Neural progenitor cell (in vitro differentiated cells): ENCODE measurements around the gene GALNT7. TPM values are rescaled to one million over a fixed set of nuclear protein-coding genes. Genes with fewer than 3 reads are reported as not detected.

Source experiments
- DNase-seq: peaks from one replicate; pipeline ENCODE4 v3.0.0-alpha.2; 2016; ENCODE audit warnings: low spot score
- H2AFZ ChIP-seq: fragments of 200-600 bp; sonication (generic); replicated peaks from 2 replicates; pipeline ENCODE4 v1.6.1; 2016; ENCODE audit warnings: antibody characterized with exemption
- H3F3A ChIP-seq: fragments of 200-600 bp; sonication (generic); 2 replicates; pipeline ENCODE4 v1.6.1; 2016; ENCODE audit warnings: antibody characterized with exemption, low read depth
- H3K27ac ChIP-seq: fragments of 200-600 bp; sonication (generic); 2 replicates; pipeline ENCODE4 v1.5.1; 2016; ENCODE audit warnings: mild to moderate bottlenecking
- H3K27me3 ChIP-seq: fragments of 200-600 bp; sonication (generic); 2 replicates; pipeline ENCODE4 v1.6.1; 2016; ENCODE audit warnings: mild to moderate bottlenecking, moderate library complexity
- H3K36me3 ChIP-seq: fragments of 200-600 bp; sonication (generic); 2 replicates; pipeline ENCODE4 v1.5.1; 2016
- H3K4me1 ChIP-seq: fragments of 200-600 bp; sonication (generic); 2 replicates; pipeline ENCODE4 v1.6.1; 2016; ENCODE audit warnings: mixed run types
- H3K4me2 ChIP-seq: fragments of 200-600 bp; sonication (generic); 2 replicates; pipeline ENCODE4 v1.6.1; 2016
- H3K4me3 ChIP-seq: fragments of 200-600 bp; sonication (generic); 2 replicates; pipeline ENCODE4 v1.5.1; 2016
- H3K79me2 ChIP-seq: fragments of 200-600 bp; sonication (generic); 2 replicates; pipeline ENCODE4 v1.6.1; 2016; ENCODE audit warnings: low read depth
- H3K9ac ChIP-seq: fragments of 200-600 bp; sonication (generic); 2 replicates; pipeline ENCODE4 v1.6.1; 2016
- H3K9me3 ChIP-seq: fragments of 200-600 bp; sonication (generic); 2 replicates; pipeline ENCODE4 v1.5.1; 2016; ENCODE audit warnings: low read depth
- H4K20me1 ChIP-seq: fragments of 200-600 bp; sonication (generic); 2 replicates; pipeline ENCODE4 v1.6.1; 2016; ENCODE audit warnings: low read depth
- H3K27ac Mint-ChIP-seq: 3 replicates; pipeline ENCODE4 v1.8.0; 2021; ENCODE audit warnings: mixed read lengths
- H3K27me3 Mint-ChIP-seq: 2 replicates; pipeline ENCODE4 v1.8.0; 2022; ENCODE audit warnings: low read depth, mild to moderate bottlenecking, inconsistent platforms, moderate library complexity, mixed read lengths; ENCODE audit not compliant: insufficient read depth
- H3K36me3 Mint-ChIP-seq: 3 replicates; pipeline ENCODE4 v1.8.0; 2021; ENCODE audit warnings: mixed read lengths
- H3K4me1 Mint-ChIP-seq: 3 replicates; pipeline ENCODE4 v1.8.0; 2021; ENCODE audit warnings: mixed read lengths
- H3K4me3 Mint-ChIP-seq: 3 replicates; pipeline ENCODE4 v1.8.0; 2021; ENCODE audit warnings: mild to moderate bottlenecking, moderate library complexity, mixed read lengths
- H3K9me3 Mint-ChIP-seq: 3 replicates; pipeline ENCODE4 v1.8.0; 2020; ENCODE audit warnings: mixed read lengths
- CTCF ChIP-seq: fragments of 200-600 bp; sonication (generic); IDR thresholded peaks from 2 replicates; pipeline ENCODE4 v1.5.1; 2017; ENCODE audit warnings: antibody characterized with exemption, mild to moderate bottlenecking
- EZH2 ChIP-seq: fragments of 200-600 bp; sonication (generic); IDR thresholded peaks from 2 replicates; pipeline ENCODE4 v1.6.1; 2017; ENCODE audit warnings: antibody characterized with exemption, mild to moderate bottlenecking, moderate library complexity
- EZH2phosphoT487 ChIP-seq: fragments of 200-600 bp; sonication (generic); IDR thresholded peaks from 2 replicates; pipeline ENCODE4 v1.6.1; 2017; ENCODE audit warnings: antibody characterized with exemption
- total RNA-seq: library from RNA; depleted of rRNA; stranded (reverse); fragments of >200 nt; gene quantifications from 2 replicates; pipeline ENCODE4 v1.2.3, GENCODE V29; 2015; ENCODE audit warnings: low replicate concordance

GALNT7 gene
- total RNA-seq, 1 donor from 2014 or later, result 62.3 TPM

GRCh38 chr4:173274744-173275143, 106.1 kb downstream of the GALNT7 start:
- no peaks in the 10 kb centered on the region for H3K4me1 ChIP-seq
- H3K9me3 ChIP-seq, result no peaks in the 10 kb centered on the region
- Mint-ChIP-seq H3K4me3 (no peak overlapping the region), H3K9me3 (no peaks in the 10 kb centered on the region), H3K27ac (no peak overlapping the region), H3K36me3 (peaks cover 6% of the 10 kb centered on the region), H3K4me1 (no peaks in the 10 kb centered on the region), H3K27me3 (no peaks in the 10 kb centered on the region)
- H3K79me2 ChIP-seq, result peaks cover 52% of the 10 kb centered on the region
- no peak overlapping the region for H3K9ac ChIP-seq
- no peaks in the 10 kb centered on the region for H3K36me3 ChIP-seq
- H3K27me3 ChIP-seq, result no peaks in the 10 kb centered on the region
- H3K4me3 ChIP-seq, result no peak overlapping the region
- H3F3A ChIP-seq, result no peaks in the 10 kb centered on the region
- no peak for TF ChIP-seq EZH2
- TF ChIP-seq CTCF, result no peak
- no peak for TF ChIP-seq EZH2phosphoT487
- H4K20me1 ChIP-seq, result no peaks in the 10 kb centered on the region
- no peak for DNase-seq
- no peak overlapping the region for H3K4me2 ChIP-seq
- no peak overlapping the region for H3K27ac ChIP-seq
- no peak overlapping the region for H2AFZ ChIP-seq

DNA sequence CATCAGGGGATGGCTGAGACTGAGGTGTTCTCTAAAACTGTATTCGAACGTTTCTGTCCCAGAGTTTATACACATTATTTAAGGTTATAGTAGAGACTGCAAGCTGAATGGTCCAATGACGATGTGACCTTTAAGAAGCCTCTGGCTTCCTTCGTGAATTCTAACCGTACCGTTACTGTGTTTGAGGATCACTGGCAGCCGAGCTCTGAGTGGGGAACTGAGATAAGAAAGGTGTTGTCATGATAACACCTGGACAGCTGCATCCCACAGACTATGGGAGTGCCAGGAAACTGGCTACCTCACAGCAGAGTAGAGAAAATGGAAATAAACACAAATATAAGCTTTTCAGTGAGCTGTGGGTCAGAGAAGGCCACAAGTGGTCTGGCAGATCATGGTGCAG, 106.5 kb downstream of the GALNT7 start:
- H3K4me3 Mint-ChIP-seq, result no peak overlapping the region
- H3K36me3 Mint-ChIP-seq, result peaks cover 8% of the 10 kb centered on the region
- Histone ChIP-seq H3K9me3 (no peaks in the 10 kb centered on the region), H3F3A (no peaks in the 10 kb centered on the region), H3K9ac (no peak overlapping the region), H2AFZ (no peak overlapping the region), H3K36me3 (no peaks in the 10 kb centered on the region), H3K79me2 (peaks cover 48% of the 10 kb centered on the region), H3K4me3 (no peak overlapping the region), H4K20me1 (no peaks in the 10 kb centered on the region), H3K4me1 (no peaks in the 10 kb centered on the region), H3K4me2 (no peak overlapping the region), H3K27me3 (no peaks in the 10 kb centered on the region), H3K27ac (no peak overlapping the region)
- no peaks in the 10 kb centered on the region for H3K27me3 Mint-ChIP-seq
- no peak overlapping the region for H3K27ac Mint-ChIP-seq
- no peak for DNase-seq
- no peaks in the 10 kb centered on the region for H3K4me1 Mint-ChIP-seq
- no peak for TF ChIP-seq EZH2
- TF ChIP-seq CTCF, result no peak
- TF ChIP-seq EZH2phosphoT487, result no peak
- no peaks in the 10 kb centered on the region for H3K9me3 Mint-ChIP-seq

- H3K79me2 ChIP-seq, result peaks cover 28% of the 10 kb centered on the region
- TF ChIP-seq CTCF (no peak), EZH2phosphoT487 (no peak), EZH2 (no peak)
These were observed 108.7 kb downstream of the GALNT7 start for GRCh38 chr4:173277340-173277739.

More at GRCh38 chr4:173277340-173277739, 108.7 kb downstream of the GALNT7 start:
- H2AFZ ChIP-seq, result no peak overlapping the region
- no peak overlapping the region for H3K9ac ChIP-seq
- DNase-seq, result no peak
- Mint-ChIP-seq H3K27me3 (no peaks in the 10 kb centered on the region), H3K4me1 (peaks cover 3% of the 10 kb centered on the region), H3K36me3 (peaks cover 11% of the 10 kb centered on the region), H3K4me3 (no peak overlapping the region), H3K9me3 (no peaks in the 10 kb centered on the region), H3K27ac (no peak overlapping the region)
- no peaks in the 10 kb centered on the region for H3K27me3 ChIP-seq
- peaks cover 6% of the 10 kb centered on the region for H3K4me1 ChIP-seq
- no peaks in the 10 kb centered on the region for H3K9me3 ChIP-seq
- H3K27ac ChIP-seq, result no peak overlapping the region
- H3K4me2 ChIP-seq, result no peak overlapping the region
- no peaks in the 10 kb centered on the region for H3F3A ChIP-seq
- no peaks in the 10 kb centered on the region for H3K36me3 ChIP-seq
- H4K20me1 ChIP-seq, result no peaks in the 10 kb centered on the region
- H3K4me3 ChIP-seq, result no peak overlapping the region
